ENCODE measurements around the gene RNF121.
A peak's percentile ranks its signal among the peaks of the same experiment; 100 is the strongest.

The RNF121 gene

DNA sequence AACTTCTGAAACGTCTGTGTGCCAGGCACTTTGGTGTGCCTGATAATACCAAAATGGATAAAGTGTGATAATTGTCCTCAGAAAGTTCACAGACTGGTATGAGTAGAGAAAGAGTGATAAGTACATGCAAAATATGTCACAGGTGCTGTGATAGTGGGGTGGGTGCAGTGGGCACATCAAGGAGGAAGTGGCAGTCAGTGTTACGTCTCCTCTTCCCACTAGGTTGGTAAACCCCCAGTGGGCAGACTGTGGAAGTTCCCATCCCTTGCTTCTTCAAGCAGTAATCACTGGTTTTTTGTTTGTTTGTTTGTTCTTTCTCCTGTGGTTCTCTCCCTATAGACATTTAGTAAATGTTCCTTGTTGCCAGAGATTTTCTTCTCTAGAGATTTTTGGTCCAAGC lies 5.4 kb downstream of the RNF121 start:
- no peak for DNase-seq (ENCODE audit: low read depth)

DNA sequence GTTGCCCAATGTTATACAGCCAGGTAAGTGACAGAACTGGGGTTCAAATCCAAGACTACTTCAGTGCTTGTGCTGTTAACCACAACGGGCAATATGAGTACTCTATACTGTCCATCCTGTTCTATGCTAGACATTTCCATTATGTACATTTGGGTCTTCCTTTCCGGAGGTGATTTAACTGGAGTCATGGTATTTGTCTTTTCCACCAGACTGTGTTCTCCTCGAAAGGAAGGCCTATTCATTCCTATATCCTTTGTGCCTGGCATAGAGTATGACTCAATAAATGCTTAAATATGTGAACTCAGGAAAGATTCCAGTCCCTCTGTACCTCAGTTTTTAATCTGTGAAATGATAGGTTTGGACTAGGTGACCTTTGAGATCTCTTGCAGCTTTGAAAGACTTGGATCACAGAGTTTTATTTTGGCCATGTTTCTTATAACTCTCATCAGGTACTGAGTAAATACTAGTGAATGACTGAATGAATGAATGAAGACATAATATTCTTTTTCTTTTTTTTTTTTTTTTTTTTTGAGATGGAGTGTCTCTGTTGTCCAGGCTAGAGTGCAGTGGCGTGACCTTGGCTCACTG lies 6.6 kb downstream of the RNF121 start:
- DNase-seq (ENCODE audit: low read depth) = no peak

DNA sequence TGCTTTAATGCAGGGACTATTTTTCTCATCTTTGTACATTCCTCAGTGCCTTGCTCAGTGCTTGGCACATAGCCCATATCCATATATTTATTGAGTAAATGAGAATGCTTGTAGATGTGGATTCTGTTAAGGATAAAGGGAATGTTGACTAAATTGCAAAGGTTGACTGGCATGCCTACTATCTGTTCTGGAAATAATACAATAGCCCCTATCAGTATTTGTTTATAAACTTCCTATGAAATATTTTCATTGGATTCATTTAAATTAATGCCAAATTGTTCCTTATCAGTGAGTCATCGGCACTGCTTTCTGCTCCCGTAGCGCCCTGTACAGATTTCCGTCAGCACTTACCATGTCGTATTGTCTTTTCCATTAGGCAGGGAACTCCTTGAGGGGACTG lies 8.0 kb downstream of the RNF121 start:
- no peak for DNase-seq (ENCODE audit: low read depth)

DNA sequence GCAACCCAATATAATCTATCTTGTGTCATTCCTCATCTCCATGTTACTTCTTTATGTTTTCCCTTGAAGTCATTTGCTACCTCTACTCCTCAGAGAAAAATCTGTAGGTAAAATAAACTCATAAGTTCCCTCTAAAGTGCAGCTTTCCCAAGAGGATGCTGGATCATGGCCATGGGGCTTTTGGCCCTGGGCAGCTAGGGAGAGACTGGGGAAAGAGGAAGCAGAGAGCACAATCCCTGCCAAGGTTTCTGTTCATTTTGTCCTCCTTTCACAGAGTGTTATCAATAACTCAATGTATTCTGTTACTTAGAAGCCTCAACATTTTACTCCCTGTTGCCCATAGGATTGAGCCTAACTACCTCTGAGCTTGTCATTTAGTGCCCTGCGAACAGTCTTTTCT lies 9.0 kb downstream of the RNF121 start:
- DNase-seq (ENCODE audit: low read depth) = no peak

DNA sequence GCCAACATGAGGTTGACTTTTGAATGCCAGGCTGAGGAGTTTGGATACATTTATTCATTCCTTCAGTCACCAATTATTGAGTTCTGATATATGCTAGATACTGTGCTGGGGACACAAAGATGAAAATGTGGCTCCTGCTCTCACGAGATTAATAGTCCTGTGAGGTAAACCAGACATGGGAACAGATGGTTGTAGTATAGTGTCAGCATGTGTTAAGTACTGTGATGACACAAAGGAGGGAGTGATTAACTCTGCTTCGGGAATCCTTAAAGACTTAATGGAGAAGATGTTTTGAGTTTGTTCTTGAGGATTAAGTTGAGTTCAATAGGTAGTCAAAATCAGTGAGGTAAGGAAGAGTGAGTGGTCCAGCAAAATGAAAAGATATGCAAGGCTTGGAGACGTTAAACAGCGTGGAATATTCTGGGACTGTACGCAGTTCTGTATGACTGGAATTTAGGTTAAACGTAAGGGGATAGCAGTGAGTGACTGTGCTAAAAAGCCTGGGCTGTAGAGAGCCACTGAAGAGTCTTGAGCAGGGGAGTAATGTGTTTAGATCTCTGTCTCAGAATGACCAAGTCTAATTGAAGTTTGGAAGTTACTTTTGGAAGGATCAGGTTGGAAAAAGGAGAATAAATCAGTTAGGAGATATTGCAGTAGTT lies 11.8 kb downstream of the RNF121 start:
- no peak for DNase-seq (ENCODE audit: low read depth)

DNA sequence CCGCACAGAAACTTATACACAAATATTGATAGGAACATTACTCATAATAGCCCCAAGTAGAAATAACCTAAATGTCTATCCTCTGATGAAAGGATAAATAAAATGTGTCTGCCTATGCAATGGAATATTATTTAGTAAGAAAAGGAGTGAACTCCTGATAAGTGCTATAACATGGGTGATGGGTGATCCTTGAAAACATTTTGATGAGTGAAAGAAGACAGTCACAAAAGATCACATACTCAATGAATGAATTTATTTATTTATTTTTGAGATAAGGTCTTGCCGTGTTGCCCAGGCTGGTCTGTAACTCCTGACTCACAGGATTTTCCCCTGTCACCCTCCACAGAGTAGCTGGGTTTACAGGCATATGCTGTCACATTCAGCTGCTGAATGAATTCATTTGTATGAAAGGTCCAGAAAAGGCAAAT lies 17.3 kb downstream of the RNF121 start:
- DNase-seq (ENCODE audit: low read depth) = no peak

DNA sequence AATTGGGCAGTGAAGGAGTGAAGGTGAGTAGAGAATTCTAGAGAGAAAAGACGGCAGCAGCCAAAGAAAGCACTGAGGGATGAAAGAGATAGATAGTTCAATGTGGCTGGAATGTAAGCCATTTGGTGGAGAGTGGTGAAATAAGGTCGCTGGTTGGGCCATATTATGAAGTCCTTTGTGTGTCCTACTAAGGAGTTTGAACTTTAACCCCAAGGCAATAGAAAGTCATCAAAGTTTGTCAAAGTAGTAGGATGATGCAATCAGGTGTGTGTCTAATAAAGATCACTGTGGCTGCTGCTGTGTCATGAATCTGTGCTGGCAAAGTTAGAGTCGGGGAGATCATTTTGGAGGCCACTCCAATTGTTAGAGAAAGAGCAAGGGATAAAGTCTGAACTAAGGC lies 18.7 kb downstream of the RNF121 start:
- no peak for DNase-seq (ENCODE audit: low read depth)

DNA sequence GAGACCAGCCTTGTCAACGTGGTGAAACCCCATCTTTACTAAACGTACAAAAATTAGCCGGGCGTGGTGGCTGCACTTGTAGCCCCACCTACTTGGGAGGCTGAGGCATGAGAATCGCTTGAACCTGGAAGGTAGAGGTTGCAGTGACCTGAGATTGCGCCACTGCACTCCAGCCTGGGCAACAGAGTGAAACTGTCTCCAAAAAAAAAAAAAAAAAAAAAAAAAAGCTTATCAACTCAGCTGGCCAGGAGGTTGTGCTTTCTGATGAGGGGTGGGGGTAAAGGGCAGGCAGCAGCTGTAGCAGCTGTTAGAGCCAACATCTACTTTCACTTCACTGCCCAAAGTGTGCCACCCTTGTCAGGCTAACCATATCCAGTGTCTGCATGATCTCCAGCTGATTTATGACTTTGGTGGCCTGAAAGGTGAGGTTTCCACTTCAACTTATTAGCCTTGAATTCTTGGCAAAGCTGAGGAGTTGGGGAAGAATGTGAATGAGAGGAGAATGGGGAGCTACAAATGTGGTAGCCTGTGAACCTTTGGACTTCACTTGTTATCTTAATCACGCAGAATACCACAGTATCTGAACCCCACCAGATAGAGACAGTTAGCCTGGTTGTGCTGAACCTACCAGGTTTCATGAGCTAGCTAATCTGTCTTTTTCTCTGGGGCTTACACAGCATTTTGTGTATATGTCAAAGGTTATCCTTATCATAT lies 19.6 kb downstream of the RNF121 start:
- no peak for DNase-seq (ENCODE audit: low read depth)

DNA sequence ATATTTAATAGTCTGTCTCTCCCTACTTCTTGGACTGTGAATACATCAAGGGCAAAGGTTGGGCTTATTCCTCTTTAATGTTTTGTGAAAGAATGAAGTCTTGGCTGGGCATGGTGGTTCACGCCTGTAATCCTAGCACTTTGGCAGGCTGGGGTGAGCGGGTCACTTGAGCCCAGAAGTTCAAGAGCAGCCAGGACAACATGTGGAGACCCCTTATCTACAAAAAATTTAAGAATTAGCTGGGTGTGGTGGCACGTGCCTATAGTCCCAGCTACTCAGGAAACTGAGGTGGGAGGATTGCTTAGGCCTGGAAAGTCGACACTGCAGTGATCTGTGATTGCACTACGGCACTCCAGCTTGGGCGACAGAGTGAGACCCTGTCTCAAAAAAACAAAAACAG lies 20.2 kb downstream of the RNF121 start:
- no peak for DNase-seq (ENCODE audit: low read depth)

DNA sequence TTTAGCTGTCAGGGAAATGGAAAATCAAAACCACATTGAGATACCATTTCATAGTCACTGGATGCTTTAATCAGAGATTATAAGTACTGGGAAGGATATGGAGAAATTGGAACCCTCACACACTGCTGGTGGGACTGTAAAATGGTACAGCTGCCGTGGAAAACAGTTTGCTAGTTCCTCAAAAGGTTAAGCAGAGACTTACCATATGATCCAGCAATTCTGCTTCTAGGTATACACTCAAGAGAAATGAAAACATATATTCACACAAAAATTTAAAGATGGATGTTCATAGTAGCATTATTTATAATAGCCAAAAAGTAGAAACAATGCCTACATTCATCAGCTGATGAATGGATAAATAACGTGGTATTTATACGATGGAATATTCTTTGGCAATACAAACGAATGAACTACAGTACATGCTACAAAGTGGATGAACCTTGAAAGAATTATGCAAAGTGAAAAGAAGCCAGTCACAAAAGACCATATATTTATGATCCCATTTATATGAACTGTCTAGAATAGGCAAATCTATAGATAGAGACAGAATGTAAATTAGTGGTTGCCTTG lies 23.0 kb downstream of the RNF121 start:
- DNase-seq (ENCODE audit: low read depth) = no peak

DNA sequence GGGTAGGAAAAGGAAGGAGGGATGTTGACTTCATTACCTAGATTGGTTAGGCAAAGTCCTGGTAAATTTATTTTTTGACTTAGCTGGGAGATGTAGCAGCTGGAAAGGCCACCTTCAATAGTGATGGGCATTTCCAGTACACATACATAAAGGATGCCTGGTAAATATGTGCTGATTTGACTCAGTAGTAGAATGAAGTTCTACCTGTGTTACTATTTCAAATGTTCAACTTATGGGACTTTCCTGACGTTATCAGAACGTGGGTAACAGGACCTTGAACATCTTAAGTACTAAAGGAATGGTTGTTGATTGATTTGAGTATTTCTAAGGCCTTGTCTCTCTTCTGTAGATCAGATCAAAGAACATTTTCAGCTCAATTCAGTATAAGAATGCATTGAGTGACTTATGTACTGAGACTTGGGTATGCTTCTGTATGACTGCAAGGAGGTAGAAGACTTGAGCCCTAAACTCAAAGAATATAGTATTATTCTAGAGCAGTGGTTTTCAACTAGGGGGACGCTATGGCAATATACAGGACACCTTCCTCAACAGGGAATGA lies 27.1 kb downstream of the RNF121 start:
- DNase-seq (ENCODE audit: low read depth) = no peak

DNA sequence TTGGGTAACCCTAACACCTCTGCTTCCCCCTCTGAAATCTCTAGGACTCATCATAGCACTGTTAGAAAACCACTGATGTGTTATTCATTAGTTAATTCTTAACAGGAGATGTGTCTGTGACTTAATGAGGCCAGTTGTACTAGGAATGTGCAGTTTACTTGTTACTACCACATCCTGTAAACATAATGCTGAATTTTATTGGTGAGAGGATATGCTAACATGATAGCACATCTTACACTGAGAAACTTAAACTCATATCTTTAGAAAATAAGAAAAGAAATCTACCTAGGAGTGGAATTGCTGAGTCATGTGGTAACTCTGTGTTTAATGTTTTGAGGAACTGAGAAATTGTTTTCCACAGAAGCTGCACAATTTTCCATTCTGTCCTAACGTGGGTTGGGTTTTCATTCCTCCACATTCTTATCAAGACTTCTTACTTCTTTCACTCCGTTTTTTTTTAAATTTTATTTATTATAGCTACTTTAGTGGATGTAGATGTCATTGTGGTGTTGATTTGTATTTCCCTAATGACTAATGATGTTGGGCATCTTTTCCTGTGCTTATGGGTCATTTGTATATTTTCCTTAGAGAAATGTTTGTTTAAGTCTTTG lies 33.7 kb downstream of the RNF121 start:
- no peak for DNase-seq (ENCODE audit: low read depth)

DNA sequence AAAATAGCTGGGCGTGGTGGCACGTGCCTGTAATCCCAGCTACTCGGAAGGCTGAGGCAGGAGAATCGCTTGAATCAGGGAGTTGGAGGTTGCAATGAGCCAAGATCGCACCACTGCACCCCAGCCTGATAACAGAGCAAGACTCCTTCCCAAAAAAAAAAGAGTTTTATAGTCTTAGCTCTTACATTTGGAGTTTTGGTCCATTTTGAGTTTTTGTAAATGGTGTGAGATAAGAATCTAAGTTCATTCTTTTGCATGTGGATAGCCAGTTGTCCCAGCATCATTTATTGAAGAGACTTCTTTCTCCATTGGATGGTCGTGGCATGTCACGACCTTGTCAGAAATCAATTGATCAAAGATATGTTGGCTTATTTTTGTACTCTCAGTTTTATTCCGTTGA lies 34.6 kb downstream of the RNF121 start:
- DNase-seq (ENCODE audit: low read depth) = no peak

DNA sequence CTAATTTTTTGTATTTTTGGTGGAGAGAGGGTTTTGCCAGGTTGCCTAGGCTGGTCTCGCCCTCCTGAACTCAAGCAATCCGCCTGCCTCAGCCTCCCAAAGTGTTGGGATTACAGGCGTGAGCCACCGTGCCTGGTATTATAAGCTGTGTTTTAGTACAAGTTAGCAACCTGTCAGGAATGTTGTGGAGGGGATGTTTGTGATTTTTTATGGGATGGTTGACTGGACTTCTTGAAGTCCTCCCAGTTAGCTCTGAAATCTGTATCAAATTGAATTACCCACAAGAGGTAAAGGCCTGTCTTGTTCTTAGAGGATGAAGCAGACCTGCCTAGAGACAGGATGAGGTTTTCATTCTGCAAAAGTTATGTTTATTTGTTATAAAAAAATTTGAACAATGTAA lies 35.8 kb downstream of the RNF121 start:
- no peak for DNase-seq (ENCODE audit: low read depth)

DNA sequence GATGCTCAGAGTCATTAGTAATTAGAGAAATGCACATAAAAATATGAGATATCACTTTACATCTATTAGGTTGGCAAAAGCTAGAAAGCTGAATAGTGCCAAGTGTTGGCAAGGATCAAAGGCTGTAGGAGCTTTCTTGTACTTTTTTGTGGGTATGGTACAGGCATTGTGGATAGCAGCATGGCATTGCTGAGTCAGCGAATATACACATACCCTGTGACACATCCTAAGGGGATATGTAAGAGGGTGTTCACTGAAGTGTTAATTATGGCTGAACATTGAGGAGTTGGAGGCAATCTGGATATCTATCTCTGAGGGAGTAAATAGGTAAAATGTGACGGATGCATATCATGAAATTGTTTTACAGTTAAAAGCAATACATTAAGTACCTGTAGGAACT lies 42.8 kb downstream of the RNF121 start:
- DNase-seq (ENCODE audit: low read depth) = no peak

DNA sequence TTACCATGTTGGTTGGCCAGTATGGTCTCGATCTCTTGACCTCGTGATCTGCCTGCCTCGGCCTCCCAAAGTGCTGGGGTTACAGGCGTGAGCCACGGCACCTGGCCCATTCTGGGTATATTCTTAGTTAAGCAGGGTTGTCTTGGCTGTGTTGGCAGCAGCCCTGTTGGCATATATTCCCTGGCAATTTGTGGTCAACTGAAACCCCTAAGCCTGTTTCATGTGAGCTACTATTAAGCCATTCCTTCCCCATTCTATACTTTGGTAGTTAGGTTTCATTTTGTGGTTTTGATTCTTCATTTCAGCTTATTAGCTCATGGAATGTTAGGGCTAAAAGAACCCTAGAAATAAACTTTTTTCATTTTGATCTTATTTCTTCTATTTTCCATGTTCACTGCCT lies 47.7 kb downstream of the RNF121 start:
- no peak for DNase-seq (ENCODE audit: low read depth)

DNA sequence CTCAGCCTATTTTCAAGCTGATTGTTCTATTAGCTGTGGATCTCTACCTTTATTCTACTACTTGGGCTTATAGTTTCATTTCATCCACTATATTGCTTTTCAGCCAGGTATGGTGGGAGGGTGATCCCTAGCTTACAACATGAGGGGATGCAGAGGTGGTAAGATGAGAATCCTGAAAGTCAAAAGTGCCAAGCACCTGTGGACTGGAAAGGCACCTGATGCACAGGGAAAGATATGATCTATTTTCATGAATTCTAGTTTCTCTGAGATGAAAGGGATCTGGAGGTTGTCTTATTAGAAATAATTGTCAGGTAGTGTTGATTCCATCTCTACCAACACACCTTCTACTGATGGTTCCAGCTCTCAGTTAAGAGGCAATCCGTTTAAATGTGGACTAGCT lies 48.2 kb downstream of the RNF121 start:
- DNase-seq (ENCODE audit: low read depth) = no peak

DNA sequence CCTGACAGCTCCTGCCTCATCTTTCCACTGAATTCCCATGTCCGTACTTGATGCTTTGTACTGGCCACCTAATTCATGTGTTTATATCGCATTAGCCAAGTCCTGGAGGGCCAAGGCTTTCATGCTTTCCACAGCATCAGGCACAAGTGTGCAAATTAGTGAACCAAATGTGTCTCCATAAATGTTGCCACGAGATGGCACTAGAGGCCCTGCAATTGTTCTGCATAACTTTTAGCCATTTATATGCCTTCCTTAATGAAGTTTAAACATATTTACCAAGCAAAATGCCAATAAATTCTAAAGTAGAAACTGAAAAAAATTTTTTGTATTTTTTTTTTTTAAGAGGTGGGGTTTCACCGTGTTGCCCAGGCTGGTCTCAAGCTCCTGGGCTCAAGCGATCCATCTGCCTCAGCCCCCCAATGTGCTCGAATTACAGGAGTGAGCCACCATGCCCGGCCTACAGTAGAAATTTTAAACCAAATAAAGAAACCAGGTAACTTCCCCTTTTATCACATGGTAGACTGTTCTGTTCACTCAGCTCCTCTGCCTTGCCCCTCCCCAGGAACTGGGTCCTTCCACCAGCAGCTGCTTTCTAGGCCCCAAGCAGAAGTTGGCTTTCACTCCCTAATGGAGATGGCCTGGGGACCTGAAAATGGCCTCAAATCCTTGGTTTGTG lies 49.0 kb downstream of the RNF121 start:
- DNase-seq (ENCODE audit: low read depth) = peak; percentile 36

DNA sequence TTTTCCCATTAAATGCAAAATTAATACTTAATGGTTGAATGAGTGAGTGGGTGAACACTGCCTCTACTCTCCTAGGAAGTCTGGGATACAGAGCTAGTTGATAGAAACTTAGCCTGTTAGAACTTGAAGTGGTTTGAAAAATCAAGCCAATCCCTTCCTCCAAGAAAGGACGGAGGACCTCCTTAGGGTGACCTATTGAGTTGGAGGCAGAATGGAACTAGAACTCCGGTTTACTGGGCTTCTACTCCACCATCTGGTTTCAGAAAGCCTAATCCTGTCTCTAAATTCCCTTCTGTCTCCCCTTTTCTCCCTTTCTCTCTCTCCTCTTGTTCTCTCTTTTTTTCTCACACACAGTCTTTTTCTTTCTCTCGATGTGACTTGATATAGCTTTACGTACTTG lies 50.2 kb downstream of the RNF121 start:
- no peak for DNase-seq (ENCODE audit: low read depth)

DNA sequence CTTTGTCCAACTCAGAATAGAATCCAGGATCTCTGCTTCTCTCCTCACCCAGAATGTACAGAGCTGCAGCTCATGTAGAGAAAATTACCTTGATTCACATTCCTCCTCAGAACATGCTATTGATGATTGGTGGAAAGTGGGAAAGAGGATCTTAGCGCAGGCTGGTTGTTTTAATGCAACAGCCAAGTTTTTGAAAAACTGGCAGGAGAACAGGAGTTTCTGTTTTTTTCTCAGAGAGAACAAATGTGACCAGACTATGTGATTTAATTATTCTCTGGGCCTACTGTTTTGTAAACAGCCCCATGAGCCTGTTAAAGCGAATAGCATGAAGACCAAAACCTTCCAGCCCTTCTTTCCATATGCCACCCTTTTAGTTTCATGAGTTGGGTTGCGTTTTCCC lies 50.8 kb downstream of the RNF121 start:
- DNase-seq (ENCODE audit: low read depth) = no peak

DNA sequence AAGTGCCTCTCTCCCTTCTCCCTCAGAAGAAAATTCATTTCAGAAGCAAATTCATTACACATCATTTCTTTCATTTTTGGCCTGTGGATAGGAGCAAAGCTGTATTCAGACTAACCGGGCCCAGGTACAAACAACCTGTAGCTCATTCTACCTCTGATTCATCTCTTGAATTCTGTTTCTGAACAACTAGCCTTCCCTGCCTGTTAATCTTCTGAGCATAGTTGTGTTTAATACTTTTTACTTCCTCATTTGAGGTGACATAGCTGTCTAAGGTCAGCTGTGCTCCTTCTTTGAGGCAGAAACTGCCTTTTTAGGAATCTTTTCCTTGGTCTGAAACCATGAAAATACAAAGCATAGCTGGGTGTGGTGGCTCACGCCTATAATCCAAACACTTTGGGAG lies 57.3 kb downstream of the RNF121 start:
- no peak for DNase-seq (ENCODE audit: low read depth)

DNA sequence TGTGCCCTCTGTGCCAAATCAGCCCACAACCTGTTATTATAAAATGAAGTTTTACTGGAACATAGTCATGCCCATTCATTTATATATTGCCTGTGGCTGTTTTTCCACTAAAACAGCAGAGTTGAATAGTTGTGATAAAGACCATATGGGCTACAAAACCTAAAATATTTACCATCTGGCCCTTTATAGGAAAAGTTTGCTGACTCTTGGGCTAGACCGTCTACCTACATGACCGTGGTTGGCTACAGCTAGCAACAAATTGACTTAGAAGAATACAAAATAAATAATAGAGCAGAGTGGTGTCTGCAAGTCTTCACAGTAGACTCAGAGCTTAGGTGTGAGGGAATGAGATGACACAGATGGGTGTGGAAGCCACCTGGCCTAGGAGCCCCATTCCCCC lies 58.7 kb downstream of the RNF121 start:
- DNase-seq (ENCODE audit: low read depth) = no peak
